Measurements from ENCODE around the gene KIAA0825.

The KIAA0825 gene

DNA sequence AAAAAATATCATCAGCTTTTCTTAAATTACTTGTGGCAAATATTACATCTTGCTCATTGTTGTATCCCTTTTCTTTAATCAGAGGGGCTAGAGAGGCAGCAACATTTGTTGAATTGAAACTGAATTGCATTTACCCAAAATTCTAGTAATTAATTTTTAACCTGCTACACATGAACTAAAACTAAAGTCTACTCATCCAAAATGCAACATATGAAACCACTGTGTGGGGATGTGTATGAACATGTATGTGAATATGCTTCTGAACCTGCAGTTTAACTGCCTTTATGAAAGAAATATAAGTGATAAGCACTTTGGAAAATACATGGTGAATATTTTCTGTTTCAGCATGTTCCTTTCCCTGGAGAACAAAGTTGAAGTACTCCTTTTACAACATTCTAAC lies 158.5 kb downstream of the KIAA0825 start:
- no peak overlapping the region for H3K4me3 ChIP-seq (ENCODE audit: low read depth, low read length)
- no peak for DNase-seq (ENCODE audit: low read depth, low spot score)
- TF ChIP-seq, protein P1, sequence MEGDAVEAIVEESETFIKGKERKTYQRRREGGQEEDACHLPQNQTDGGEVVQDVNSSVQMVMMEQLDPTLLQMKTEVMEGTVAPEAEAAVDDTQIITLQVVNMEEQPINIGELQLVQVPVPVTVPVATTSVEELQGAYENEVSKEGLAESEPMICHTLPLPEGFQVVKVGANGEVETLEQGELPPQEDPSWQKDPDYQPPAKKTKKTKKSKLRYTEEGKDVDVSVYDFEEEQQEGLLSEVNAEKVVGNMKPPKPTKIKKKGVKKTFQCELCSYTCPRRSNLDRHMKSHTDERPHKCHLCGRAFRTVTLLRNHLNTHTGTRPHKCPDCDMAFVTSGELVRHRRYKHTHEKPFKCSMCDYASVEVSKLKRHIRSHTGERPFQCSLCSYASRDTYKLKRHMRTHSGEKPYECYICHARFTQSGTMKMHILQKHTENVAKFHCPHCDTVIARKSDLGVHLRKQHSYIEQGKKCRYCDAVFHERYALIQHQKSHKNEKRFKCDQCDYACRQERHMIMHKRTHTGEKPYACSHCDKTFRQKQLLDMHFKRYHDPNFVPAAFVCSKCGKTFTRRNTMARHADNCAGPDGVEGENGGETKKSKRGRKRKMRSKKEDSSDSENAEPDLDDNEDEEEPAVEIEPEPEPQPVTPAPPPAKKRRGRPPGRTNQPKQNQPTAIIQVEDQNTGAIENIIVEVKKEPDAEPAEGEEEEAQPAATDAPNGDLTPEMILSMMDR (IDR thresholded peaks at IDR 0.05; ENCODE audit: low read depth, low read length): no peak
- in situ Hi-C loops (cut with HindIII; ENCODE audit: low sequenced_read_pairs): no loop called here

DNA sequence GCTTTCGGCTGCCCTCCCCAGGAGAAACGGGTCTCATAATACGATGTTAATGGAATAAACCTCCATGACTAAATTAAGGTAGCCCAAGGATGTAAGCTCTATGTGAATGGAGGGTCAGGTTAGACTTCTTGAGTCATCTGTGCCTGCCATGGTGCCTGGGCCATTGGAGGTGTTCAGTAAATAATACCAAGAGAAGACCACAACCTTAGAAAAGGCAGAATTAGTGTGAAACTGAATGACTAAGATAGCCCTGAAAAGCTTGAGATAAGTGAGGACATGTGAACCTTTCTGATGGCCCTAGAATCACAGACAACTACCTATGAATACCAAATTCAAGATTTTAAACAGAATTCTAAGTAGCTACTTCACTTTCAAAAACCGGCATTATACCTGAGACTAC lies 160.6 kb downstream of the KIAA0825 start:
- in situ Hi-C loops (cut with HindIII; ENCODE audit: low sequenced_read_pairs): no loop called here
- no peak overlapping the region for H3K4me3 ChIP-seq (ENCODE audit: low read depth, low read length)
- TF ChIP-seq, protein P1 (IDR thresholded peaks at IDR 0.05; ENCODE audit: low read depth, low read length): no peak
- DNase-seq (ENCODE audit: low read depth, low spot score): no peak

DNA sequence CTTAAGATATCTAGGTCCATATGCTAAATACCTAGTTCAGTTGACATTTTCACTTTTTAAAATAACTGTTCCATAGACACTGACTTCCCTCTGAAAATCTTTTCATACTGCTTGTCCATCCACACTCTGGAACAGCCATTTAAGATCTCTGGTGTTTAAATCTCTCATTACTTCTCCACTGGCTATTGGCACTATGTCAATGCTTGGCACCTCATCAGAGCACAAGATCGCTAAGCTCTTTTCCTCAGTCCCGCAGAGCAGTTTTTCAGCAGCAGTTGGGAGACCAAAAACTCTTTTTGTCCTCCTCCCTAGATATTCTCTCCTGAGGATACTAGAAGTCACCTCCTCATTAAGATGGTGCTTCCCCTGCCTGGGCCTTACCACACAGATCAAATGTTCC lies 172.7 kb downstream of the KIAA0825 start:
- no peak for DNase-seq (ENCODE audit: low read depth, low spot score)
- in situ Hi-C loops (cut with HindIII; ENCODE audit: low sequenced_read_pairs): no loop called here
- TF ChIP-seq, protein P1 (IDR thresholded peaks at IDR 0.05; ENCODE audit: low read depth, low read length): no peak
- no peak overlapping the region for H3K4me3 ChIP-seq (ENCODE audit: low read depth, low read length)

DNA sequence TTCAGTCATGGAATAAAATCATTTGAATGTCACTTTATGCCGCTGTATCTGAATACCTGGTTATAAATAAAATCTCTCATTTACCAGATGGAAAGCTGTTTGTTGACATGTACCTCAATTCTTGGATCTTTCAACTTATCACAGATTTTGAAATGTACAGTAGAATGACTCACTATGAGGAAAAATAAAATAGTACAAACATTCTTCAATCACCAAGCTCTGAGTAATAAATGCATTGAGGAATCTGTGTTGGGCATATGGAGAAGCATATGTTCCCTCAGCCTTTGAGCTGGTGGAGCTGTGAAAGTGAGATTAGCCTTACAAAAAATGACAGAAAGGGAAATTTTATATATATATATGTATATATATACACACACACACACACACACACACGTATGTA lies 175.4 kb downstream of the KIAA0825 start:
- TF ChIP-seq, protein P1 (IDR thresholded peaks at IDR 0.05; ENCODE audit: low read depth, low read length): no peak
- in situ Hi-C loops (cut with HindIII; ENCODE audit: low sequenced_read_pairs): no loop called here
- DNase-seq (ENCODE audit: low read depth, low spot score): no peak
- H3K4me3 ChIP-seq (ENCODE audit: low read depth, low read length): no peak overlapping the region

DNA sequence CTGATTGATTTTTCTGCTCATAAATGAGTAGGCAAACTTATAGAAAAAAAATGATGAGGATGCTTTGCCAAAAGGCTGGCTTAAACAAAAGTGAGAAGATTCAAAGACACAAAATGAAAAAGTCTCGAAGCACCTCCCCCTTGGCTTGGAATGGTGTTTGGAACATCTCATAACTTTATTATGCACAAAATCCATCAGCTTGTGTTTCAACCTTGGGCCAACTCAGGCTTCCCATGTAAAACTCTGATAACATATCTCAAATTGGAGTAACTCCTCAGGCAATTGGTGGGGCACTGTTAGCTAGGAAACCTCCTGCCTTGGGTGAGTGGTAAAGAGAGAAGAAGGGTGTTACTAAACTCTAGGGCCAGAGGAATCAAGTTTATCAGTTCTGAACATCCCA lies 176.3 kb downstream of the KIAA0825 start:
- TF ChIP-seq, protein P1 (IDR thresholded peaks at IDR 0.05; ENCODE audit: low read depth, low read length): no peak
- H3K4me3 ChIP-seq (ENCODE audit: low read depth, low read length): no peak overlapping the region
- no peak for DNase-seq (ENCODE audit: low read depth, low spot score)
- in situ Hi-C loops (cut with HindIII; ENCODE audit: low sequenced_read_pairs): no loop called here

DNA sequence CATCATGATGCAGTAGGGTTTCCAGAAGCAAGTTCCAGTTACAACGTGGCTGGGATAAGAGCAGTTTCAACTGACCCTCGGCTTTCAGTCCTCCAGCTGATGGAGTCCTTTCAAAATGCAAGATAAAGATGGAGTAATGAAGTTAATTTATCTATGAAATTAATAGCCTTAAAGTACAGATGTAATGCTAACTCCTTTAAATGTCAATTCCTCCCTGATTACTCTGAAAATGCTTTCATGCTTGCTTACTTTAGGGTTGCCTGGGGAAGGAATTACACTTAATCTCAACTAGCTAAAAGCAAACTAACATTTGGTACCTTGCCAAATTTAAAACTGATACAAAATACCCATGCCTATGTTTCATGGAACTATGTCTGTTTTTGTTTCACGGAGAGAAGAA lies 178.4 kb downstream of the KIAA0825 start:
- H3K4me3 ChIP-seq (ENCODE audit: low read depth, low read length): no peak overlapping the region
- no peak for DNase-seq (ENCODE audit: low read depth, low spot score)
- TF ChIP-seq, protein P1 (IDR thresholded peaks at IDR 0.05; ENCODE audit: low read depth, low read length): no peak
- in situ Hi-C loops (cut with HindIII; ENCODE audit: low sequenced_read_pairs): no loop called here

All from astrocyte of the spinal cord (primary cell).